Measurements from ENCODE around the gene CORO2B. TPM values are rescaled to one million over a fixed set of nuclear protein-coding genes. Genes with fewer than 3 reads are reported as not detected.

CORO2B gene
- total and polyA plus RNA-seq, 8 donors: 3.0 to 27.7 (median 21.0) TPM

GRCh38 chr15:68582864-68583263 is 4.1 kb downstream of the CORO2B start:
- intact Hi-C loops (cut with DNase I): no loop called here
- ATAC-seq (no peak), DNase-seq (no peak)
- Histone ChIP-seq H3K4me3 (no peak overlapping the region), H3K27me3 (peaks cover 9 to 35% of the 10 kb centered on the region in 2 donors), H3K9me3 (no peaks in the 10 kb centered on the region), H3K4me1 (peaks cover 2 to 11% of the 10 kb centered on the region in 2 donors), H3K36me3 (no peaks in the 10 kb centered on the region), H3K27ac (no peak overlapping the region)
- TF ChIP-seq CTCF (IDR thresholded peaks at IDR 0.05): no peak

DNA sequence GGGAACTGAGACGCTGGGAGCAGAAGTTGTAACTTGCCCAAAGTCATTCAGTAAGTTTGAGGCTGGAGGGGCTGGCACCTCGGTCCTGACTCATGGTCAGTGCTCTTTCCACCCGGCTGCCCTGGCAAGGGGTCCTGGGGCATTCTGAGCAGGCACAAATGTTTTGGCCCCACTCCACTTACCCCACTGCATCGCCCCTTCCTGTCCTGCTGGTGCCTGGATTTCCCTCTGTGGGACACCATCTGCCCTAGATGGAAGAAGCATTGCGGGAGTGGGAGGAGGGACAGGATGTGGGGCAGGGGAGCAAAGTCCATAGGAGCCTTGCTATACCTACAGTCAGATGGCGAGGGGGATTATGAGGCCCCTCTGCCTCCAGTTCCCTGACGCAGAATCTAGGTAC is 4.5 kb downstream of the CORO2B start:
- H3K4me1 ChIP-seq: peaks cover 0 to 8% of the 10 kb centered on the region in 2 donors
- no peaks in the 10 kb centered on the region for H3K36me3 ChIP-seq
- no peak overlapping the region for H3K27ac ChIP-seq
- no peaks in the 10 kb centered on the region for H3K9me3 ChIP-seq
- no peak for TF ChIP-seq CTCF (IDR thresholded peaks at IDR 0.05)
- H3K27me3 ChIP-seq: peaks cover 7 to 31% of the 10 kb centered on the region in 2 donors
- intact Hi-C loops (cut with DNase I): no loop called here
- ATAC-seq: no peak
- H3K4me3 ChIP-seq: no peak overlapping the region
- no peak for DNase-seq

GRCh38 chr15:68583936-68584755 is 5.4 kb downstream of the CORO2B start:
- Histone ChIP-seq H3K9me3 (no peaks in the 10 kb centered on the region), H3K27me3 (peaks cover 6 to 23% of the 10 kb centered on the region in 2 donors), H3K4me1 (peaks cover 0 to 4% of the 10 kb centered on the region in 2 donors), H3K36me3 (no peaks in the 10 kb centered on the region), H3K4me3 (no peak overlapping the region), H3K27ac (no peak overlapping the region)
- TF ChIP-seq CTCF (IDR thresholded peaks at IDR 0.05): no peak
- ATAC-seq: no peak
- intact Hi-C loops (cut with DNase I): no loop called here
- no peak for DNase-seq

- no peak for DNase-seq
- TF ChIP-seq CTCF (IDR thresholded peaks at IDR 0.05): no peak
- H3K4me3 ChIP-seq: no peak overlapping the region
- no peak overlapping the region for H3K27ac ChIP-seq
- ATAC-seq: no peak
- peaks cover 0 to 15% of the 10 kb centered on the region in 2 donors for H3K27me3 ChIP-seq
- H3K36me3 ChIP-seq: no peaks in the 10 kb centered on the region
- no peaks in the 10 kb centered on the region for H3K4me1 ChIP-seq
- intact Hi-C loops (cut with DNase I): no loop called here
- no peaks in the 10 kb centered on the region for H3K9me3 ChIP-seq
These were observed 6.2 kb downstream of the CORO2B start for GRCh38 chr15:68584756-68585573.
